RPMI8226 (cell line): ENCODE results near the gene GATA5.

Source experiments
- DNase-seq: peaks from one replicate; pipeline ENCODE4 v3.0.0-alpha.2; 2015

Gene GATA5, protein sequence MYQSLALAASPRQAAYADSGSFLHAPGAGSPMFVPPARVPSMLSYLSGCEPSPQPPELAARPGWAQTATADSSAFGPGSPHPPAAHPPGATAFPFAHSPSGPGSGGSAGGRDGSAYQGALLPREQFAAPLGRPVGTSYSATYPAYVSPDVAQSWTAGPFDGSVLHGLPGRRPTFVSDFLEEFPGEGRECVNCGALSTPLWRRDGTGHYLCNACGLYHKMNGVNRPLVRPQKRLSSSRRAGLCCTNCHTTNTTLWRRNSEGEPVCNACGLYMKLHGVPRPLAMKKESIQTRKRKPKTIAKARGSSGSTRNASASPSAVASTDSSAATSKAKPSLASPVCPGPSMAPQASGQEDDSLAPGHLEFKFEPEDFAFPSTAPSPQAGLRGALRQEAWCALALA

DNA sequence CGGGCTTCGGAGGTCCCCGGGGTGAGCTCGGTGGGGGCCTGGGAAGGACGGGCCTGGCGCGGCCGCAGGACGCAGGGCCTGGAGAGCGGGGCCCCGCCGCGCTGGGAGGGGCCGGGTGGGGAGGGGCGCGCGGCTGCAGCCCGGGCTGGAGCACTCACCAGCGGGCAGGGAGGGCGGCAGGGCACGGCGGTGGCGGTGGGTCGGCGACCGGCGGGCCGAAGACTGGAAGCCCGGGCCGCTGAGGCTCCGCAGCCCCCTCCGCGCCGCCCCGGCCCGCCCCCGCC, at the start of gene GATA5:
Gene GATA5 (minus strand): TSS at position 224 of the 284 bp plus-strand sequence. CDS start 474 bp downstream, outside the sequence.
- DNase-seq = no peak

DNA sequence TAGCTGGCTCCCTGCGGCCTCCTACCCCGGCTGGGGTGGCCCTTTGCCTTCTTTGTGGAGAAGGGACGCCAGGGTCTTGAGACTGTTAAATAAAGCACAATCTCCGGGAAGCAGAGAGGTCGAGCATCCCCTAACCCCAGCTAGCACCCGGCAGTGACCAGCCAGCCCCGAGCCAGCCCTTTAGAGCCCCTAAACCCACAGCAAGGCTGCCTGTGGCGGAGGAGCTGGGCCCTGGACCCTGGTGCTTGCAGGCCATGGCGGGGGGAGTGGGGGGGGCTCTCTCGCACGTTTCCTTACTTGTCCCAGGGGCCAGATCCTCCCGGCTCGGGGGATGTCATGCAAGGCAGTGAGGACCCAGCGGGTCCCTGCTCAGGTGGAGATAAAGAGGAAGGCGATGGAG, 49.2 kb upstream of the GATA5 start:
- DNase-seq = no peak

DNA sequence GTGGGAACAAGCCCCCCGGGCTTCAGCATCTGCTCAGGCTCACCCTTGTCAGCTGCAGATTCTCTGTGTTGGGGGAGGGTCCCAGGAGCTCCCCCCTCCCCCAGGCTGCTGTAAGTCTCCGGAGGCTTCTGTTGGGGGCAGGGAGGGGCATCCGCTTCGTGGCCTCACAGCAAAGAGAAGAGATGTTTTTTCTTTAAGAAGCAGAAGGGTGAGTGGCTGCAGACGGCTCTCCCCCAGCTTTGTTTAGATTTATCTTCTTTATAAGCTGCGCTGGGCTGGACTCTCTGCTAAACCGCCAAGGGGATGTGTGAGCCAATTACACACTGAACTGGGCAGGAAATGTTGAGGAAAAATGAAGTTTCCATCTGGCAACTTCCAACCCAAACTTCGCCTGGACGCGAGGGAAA, 48.7 kb upstream of the GATA5 start:
- no peak for DNase-seq

DNA sequence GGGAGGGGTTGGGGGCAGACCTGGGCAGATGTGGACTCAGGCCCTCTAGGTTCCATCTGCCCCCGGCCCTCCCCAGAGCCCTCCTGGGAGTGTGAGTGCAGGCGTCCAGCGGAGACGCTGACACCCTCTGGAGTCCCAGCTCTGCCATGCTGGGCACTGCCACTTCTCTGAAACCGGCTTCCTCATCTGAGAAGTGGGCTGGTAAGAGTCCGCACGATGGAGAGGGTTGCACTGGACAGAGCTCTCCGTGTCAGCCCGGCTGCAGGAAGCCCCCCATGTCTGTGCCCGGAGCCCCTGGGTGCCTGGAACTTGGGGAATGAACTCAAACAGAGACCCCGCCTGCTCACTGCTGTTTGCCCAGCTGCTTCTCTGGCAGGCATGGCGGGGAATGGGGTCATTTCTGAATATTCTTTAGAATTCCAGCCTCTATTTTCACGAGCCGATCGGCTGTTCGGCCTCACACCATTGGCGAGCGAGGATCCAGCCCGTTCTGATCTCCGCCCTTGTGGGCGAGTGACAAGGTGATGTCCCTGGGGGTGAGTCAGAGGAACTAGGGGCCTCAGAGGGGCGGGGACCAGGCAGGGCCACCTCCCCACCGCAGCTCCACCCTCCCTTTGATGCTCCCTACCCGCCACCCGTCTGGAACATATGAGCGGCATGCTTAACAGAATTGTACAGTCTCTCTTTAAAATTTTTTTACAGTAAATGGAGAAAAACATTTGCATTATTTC, 47.8 kb upstream of the GATA5 start:
- no peak for DNase-seq

DNA sequence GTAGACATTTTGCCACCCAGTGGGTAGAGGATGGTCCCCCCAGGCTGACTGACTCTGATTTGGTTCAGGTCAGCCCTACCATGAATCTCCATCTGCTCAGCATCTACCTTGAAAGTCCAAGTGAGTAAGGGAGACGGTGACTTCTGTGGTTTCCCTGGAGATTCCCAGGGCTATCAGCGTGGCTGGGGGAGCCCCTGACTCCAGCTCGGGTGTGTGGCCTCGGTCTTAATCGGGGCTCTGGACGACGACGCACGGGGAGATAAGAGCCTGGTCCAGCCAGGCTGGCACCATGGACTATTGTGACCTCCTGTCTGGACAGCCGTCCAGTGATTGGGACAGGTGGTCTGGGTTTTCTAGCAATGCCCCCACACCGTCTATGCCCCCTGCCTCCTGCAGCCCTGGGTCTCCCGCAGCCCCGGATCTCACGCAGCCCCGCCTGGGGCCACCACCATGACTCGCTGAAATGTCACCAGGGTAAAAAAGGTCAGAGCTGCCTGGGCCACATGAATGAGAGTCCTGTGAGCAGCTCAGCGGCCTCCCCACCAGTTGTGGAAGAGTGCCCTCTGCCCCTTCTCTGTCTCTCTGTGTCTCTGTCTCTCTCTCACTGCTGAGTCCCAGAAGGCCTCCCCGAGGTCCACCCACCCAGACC, 47.1 kb upstream of the GATA5 start:
- no peak for DNase-seq

DNA sequence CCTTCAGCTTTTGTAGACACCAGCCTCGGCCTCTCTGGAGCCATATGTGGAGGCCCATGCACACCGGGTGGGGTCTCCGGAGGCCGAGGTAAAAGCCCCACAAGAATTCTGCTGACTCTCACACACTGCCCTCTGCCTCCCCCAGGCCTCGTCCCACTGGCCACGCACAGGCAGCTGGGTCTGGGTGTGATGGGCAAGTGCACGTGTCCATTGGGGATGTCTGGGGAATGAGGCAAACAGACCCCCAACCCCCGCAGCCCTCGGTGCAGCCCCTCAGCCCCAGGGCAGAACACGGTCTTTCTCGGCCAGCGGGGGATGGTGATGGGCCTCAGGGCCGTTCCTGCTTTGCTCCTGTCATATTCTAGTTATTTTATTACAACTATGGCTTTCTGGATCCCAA, 44.0 kb upstream of the GATA5 start:
- DNase-seq = no peak

DNA sequence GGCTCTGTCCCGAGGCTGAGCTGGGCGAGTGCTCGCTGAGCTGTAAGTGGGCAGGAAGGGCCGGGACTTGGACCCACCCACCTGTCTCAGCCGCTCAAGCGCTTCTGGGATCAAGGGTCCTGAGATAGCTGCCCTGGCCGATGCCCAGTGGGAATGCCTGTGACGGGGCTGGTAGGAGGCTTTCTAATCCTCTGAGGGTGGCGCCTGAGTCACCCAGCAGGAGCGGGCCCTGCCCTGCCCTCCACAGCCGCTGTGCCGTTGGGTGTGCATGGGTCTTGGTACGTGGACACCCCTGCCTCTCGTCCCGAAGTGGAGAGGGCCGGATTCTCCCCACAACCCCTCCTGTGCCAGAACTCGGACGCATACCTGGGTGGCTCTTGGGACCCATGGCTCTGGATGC, 43.1 kb upstream of the GATA5 start:
- DNase-seq = no peak

DNA sequence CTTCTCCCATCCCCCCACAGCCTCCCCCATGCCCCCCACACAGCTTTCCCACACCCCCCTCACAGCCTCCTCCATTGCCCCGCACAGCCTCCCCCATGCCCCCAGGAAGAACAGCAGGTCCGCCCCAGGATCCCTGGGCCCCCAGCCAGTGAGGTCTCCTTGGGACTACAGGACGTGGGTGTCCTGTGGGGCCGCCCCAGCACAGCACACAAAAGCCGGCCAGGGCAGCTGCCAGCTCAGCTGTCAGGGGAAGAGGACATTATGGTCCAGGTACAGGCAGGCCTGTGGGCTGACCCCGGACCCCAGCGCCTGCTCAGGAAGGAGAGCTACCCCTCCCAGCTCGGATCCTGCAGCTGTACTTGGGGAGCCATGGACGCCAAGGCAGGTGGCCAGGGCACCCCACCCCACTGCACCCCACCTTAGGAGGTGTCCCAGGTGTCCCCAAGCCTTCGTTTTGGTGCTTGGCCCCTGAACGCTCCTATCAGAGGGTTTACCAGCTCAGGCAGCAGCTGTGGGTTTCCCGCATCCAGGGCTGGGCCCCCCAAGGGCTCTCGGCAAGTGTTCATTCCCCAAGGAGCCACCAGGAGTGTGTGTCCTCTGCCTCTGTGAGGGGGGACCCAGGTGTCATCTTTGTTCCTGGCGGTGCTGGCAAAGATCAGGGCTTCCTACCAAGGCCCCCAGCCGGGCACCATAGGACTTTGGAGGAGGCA, 42.3 kb upstream of the GATA5 start:
- DNase-seq = no peak

DNA sequence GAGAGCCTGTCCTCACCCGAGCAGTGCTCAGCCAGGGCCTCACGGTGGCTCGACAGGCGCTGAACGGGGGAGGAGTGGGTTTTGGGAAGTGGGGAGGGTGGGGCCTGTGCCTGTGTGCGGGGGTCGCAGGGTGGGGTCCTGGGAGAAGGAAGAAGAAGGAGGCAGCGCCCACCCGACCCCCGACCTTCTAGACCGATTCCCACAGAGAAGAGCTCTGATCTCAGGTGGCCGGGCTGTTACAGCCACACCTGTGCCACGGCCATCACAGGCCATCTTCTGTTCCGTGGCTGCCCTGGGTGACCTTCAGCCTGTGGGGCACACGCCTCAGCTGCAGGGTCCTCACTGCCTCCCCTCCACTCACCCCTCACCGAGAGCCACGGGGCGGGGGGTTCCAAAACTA, 41.4 kb upstream of the GATA5 start:
- no peak for DNase-seq

DNA sequence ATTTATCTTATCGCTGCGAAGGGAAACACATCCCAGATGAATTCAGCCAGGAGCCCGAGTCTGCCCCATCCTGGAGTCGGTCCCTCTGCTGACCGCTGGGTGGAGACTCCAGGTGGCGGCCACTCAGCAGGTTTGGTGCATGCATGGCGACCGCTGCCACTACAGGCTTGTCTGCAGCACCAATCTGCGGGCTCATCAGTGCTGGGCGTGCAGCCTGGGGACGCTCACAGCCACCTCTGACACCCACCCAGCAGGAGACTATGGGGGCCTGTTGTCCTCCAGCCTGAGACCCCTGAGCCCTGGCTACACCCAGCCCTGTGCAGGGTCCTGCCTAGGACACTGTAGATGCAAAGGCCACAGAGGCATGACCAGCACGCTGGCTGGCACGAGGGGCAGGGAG, 40.5 kb upstream of the GATA5 start:
- peak; percentile 52 for DNase-seq

DNA sequence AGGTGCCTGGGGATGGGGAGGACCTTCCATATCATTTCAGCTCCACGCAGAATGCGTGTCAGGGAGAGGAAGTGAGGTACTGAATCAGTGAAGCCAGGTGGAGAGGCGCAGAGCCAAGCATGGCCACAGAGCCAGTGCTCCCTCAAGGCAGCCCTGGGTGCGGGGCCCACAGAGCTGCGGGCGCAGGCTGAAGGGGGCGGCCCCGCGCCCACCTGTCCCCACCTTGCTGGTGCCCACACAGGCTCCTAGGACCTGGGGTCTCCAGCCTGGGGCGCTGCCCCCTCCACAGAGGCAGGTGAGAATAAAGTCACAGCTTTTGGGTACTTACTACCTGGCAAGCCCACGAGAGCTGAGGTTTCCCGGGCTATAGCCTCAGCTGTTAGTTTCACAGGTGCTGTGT, 40.0 kb upstream of the GATA5 start:
- DNase-seq = no peak

DNA sequence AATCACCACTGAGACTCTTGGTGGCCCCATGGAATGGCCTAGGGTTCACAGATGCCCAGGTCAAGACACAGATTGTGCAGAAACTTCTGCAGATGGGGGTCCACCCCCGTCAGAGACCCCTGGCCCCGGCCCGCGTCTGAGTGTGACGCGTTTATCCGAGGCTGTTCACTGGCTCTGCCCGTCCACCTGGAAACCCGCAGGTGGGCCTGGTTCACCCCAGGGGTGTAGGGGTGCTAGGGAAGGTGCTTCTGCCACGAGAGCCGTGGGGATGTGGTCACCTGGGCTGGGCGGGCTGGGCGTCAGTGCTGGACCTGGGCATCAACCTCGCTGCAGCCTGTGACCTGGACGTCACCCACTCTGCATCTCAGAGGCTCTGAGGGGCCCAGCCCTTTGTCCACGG, 39.5 kb upstream of the GATA5 start:
- no peak for DNase-seq

DNA sequence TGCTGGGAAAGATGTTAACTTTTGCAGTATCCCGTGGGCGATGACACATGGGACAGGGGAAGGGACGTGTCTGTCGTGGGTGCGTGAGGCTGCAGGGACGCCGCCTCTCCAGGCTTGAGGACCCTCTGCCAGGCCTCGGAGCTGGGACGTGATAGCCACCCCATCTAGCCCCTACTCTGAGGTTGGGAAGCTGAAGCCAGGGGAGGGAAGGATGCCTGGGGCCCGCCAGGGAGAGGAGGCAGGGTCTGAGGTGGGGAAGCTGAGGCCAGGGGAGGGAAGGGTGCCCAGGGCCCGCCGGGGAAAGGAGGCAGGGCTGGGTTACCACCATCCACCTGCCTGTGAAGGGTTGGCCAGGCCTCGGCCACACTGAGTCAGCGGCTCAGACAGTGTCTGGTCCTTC, 38.2 kb upstream of the GATA5 start:
- no peak for DNase-seq

DNA sequence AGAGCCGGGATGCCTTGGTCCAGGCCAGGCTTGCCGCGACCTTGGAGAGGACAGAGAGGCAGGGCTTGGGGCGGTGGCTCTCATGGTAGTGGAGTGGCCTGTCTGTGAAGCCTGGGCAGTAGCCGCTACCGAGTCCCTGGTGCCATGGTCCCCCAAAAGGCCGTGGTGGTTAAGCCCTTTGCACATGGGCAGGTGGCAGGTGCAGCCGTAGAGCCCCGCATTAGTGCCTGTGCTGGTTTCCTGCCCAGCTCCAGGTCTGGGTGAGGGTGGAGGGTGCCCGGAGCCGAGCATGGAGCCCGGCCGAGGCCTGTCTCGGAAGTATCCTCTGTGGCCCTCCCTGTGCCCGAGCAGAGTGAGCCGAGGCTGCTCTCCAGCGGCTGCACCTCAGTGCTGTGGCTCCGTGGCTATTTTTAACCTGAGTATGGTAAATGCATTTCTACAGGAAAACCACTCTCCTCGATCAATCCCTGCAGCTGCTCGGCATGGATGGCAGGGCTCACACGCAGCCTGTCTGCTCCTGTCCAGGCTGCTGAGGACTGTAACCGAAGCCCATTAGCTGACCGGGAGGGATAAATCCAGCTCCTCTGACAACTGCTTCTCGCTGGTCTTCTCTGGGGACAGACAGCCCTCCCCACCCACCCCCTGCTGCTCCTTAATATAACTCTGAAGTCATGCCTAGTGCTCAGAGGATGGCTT, 36.3 kb upstream of the GATA5 start:
- peak; percentile 41 for DNase-seq

DNA sequence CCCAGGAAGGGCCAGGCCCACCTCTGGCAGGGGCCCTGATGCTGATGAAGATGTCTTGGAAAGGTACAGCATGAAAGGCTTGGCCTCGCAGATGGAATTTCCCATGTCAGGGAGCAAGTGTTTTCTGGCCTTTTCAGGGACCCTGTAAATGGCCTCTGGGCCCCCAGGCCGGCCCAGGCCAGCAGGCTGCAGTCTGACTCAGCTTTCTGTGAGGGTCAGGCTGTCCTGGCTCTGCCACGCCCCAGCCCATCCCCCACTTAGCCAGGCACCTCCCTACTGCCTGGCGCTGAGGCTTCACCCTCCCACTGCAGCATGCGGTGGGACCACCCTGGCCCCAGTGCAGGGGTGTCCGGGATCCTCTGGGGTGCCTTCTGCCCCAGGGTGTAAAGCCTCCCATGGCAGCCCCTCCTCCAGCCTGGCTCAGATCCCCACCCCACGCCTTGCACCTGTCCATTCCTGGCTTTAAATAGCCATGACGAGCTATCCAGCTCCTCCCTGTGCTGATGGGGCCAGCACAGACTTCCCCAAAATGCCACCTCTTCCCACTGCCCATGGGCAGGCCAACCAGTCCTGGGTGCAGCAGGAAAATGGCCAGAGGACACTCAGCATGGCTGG, 35.6 kb upstream of the GATA5 start:
- no peak for DNase-seq

DNA sequence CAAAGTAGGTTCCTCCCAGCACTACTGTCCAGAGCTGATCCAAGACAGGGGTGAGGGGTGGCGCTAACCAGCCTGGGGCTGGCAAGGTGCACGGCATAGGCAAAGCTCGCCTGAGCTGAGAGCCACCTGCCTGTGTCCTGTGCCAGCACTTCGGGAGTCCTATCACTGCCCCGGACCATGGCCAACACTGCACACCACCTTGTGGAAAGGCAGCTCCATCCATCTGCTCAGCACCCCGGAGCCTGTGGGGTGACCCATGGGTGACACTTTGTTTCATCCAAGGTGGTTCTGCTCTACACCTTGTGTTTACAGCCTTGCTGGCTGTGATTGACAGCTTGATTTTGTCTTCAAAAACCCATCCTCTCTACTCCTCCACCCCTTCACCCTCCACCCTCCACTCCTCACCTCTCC, 32.9 kb upstream of the GATA5 start:
- DNase-seq = peak; percentile 65

DNA sequence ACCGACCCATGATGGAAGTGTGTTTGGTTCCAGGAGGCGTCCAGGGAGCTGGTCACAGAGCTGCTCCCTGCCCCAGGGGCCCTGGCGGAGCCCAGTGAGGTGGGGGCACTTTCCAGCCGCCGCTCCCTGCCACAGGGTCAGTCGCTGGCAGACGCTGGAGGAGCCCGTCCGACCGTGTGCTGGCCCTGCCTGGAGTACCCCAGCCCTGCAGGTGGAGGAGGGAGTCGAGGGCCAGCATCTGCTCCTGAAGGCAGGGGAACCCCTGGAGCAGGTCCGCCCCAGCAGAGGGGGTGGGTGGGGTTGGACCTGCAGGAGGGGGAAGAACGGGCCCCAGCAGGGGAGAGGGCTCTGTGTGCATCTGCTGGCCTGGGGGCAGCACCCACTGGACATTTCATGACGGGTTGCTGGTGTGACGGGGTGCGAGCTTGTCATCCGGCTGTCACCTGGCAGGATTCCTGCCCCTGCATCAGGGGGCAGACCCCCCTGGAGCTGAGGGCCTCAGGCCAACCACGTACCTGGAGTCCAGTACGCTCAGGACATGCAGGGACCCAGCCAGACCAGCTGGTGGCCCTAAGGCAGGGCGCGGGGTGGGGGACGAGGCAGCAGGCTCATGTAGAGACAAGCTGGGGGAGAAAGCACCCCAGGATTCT, 32.3 kb upstream of the GATA5 start:
- DNase-seq = no peak

DNA sequence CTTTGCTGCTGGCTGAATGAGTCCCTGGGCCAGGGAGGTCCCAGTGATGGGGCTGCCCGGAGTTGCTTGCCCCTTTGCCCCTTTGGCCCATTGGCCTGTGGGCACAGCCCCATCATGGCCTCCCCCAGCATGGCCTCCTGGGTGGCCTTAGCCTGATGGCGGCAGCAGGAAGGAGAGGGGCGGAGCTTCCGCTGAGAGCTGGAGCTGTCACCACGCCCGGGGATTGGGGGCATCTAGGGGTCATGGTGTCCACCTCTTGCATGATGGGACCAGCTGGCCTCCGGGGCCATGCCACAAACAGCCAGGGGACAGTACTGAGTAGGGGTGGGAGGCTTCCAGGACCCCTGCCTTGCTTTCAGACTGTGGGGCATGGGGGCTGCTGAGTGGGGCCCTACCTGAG, 31.5 kb upstream of the GATA5 start:
- DNase-seq = no peak

DNA sequence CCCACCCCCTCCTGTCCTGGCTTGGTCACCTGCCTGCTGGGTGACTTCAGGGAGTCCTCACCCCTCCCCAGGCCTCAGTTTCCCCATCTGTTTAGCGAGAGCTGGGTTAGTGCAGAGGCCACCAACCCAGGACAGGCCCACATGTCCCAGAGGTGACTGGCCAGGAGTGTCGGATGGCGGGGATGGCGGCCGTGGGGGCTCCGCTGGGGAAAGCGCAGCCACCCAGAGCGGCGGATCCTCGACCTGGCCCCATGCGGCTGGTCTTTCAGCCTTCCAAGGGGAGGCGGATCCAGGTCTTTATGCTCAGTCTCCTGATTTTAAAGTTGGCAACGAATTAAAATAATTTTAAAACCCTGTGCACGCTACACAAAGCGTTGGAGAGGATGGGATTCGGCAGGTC, 31.0 kb upstream of the GATA5 start:
- DNase-seq = no peak

DNA sequence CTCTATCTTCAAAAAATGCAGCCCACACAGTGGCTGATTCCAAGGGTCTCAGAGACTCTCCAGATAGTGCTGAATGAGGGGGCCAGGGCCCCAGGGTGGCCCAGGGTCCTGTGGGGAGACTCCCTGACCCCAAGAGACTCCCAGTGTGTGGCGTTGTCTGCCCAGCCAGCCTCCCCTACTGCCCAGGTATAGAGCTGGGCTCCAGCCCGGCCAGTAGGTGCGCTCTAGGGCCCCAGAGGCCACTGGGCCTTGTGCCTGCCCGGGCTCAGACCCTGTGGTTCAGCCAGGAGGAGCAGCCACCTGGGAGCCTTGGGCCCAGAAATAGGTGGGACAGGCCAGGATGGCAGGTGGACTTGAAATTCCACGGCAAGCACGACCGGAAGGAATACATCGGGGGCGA, 30.3 kb upstream of the GATA5 start:
- no peak for DNase-seq

DNA sequence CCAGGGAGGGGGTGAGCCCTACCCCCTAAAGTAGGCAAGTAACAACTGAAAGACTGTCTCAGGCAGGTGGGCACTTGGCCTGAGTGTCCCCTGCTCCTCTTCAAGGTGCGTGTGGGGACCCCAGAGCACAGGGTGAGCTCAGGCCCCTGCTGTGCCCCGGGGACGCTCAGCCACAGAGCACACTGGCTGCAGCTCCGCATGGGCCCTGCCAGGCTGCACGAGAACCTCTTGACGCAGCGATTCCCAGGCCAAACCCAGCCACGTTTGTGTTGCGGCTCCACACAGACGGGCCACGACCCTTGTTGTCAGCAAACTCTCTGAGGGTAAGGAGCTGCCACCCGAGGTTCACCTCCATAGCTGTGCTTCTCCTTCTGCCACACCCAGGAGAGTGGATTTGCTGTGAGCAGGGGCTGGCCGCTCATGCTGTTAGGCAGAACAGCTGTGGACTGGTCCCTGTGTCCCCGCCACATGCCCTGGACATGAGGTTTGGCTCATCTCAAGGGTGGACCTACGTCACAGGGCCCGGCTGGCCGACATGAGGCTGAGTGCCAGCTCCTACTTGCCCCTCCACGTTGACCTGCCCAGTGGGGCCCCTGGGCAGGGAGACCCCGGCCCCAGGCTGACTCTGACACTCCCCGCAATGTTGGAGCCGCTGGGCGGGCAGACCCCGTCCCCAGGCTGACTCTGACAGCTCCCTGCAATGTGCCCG, 29.7 kb upstream of the GATA5 start:
- no peak for DNase-seq
